NCI-H748 treated with DMSO at 0.1 percent for 48 hours (cell line): ENCODE data around the gene HIBCH.
A peak's percentile ranks its signal among the peaks of the same experiment; 100 is the strongest.
"Not testable (repeated sequence)": the region's sequence is repeated elsewhere in the genome, so short reads cannot be mapped to it uniquely, and the experiment has no call there.

Experiments used
- DNase-seq: peaks from one replicate; lab custom pipeline; 2025; lab: John Stamatoyannopoulos, UW

HIBCH gene

GRCh38 chr2:190343089-190343535 lies 23.5 kb upstream of the HIBCH start:
- no peak for DNase-seq

DNA sequence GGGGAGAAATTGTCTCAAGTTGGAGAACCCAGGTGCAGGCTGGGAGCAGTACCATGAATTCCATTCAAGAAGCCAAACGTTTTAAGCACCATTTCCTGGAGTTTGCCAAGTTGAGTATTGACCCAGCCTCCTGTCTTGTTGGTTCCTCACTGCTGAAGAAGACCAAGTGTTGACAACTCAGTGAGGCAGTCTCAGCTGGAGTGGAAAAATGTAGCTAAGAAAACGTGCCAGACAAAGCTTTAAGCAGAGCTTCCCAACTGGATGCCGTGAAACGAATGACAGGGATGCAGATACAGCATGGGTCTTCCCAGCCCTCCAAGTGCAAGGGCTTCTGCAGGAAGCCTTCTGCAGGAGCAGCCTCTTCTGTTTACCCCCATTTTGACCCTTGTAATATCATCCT lies 23.0 kb upstream of the HIBCH start:
- DNase-seq: no peak

DNA sequence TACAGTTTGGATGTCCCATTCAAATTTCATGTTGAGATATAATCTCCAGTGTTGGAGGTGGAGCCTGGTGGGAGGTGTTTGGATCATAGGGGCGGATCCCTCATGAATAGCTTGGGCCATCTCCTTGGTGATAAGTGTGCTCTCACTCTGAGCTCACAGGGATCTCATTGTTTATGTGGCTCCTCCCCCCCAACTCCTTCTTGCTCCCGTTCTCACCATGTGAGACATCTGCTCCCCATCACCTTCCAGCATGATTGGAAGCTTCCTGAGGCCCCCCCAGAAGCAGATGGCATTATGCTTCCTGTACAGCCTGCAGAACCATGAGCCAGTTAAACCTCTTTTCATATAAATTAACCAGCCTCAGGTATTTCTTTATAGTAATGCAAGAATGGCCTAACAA lies 20.7 kb upstream of the HIBCH start:
- peak; percentile 76 for DNase-seq

DNA sequence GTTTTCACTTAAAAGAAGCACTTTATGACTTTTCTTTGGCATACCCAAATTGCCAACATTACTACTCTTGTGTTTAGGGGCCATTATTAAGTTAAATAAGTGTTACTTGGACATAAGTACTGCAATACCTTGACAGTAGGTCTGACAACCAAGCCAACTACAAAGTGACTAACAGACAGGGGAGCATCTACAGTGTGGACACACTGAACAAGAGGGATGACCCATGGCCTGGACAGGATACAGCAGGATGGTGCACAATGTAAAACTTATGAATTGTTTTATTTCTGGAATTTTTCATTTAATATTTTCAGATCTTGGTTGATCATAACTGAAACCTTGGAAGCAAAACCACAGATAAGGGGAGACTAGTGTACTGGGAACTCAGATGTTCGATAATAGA lies 19.8 kb upstream of the HIBCH start:
- DNase-seq: no peak

DNA sequence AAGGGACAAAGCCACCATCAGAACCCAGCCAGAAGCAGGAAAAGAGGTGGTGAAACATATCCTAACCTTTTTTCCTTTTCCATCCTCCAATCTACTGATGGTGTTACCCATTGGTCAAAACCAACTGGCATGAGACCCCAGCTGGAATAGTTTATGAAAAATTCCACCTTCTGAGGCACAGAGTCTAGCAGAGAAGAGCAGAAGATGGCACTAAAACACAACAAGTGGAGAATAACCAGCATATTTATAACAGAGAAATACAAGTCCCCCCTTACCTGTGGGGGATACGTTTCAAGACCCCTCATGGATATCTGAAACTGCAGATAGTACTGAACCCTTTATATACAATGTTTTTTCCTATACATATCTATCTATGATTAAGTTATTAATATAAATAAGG lies 18.8 kb upstream of the HIBCH start:
- no peak for DNase-seq

GRCh38 chr2:190336420-190336819 lies 16.8 kb upstream of the HIBCH start:
- DNase-seq: no peak

DNA sequence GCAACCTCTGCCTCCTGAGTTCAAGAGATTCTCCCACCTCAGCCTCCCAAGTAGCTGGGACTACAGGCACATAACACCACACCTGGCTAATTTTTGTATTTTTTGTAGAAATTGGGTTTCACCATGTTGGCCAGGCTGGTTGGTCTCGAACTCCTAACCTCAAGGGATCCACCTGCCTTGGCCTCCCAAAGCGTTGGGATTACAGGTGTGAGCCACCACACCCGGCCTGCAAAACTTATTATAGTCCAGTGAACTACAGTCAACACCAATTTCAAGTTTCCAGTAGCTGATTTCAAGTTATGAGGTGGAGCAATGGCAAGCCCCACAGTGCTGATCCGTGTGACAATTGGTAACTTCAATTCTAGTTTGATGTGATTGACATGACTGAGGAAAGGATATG lies 16.0 kb upstream of the HIBCH start:
- DNase-seq: not testable (repeated sequence)

DNA sequence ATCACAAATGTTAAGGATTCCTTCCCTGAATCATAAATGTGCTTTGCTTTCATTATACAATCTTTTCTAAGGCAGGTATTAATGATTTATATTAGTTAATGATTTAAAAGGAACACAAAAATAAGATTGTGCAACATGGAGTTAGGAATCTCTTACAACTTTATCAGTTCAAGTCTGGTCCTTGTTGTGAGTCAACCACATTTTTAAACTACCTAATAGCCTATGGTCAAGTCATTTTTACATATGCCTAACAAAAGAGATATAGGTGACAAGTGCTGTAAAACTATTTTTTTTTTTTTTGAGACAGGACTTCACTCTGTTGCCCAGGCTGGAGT lies 15.6 kb upstream of the HIBCH start:
- DNase-seq: no peak

DNA sequence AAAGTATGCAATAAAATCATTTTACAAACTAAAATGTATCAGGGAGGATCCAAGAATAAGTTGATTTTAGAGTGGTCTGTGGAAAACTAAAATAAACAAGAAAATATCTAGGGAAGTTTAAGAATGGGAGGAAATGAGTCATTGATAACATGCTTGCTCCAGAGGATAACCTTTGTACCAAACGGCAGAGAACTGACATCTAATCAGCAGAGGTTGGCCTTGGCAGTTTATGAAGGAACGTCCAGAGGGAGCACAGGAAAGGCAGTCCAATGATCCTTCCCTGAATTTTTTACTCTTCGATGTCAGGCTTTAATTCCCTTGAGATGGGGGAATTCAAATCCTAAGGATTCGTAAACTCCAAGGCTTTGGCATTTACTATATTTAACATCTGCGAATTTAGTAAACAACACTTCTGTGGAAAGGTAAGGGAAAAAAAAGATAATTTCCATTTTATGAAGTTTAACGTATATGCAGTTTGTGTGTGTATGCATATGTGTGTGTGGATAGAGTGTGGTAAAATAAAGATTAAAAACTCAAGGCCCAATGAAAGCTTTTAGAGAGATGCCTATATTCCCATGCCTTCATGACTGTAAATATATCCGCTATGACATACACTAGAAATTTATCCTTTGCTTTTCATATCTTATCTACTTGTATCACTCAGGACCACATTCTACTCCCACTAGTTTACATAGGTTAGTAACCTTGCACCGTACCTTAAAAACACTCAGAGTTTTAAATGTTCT lies 15.0 kb upstream of the HIBCH start:
- no peak for DNase-seq

- DNase-seq: no peak
These were observed 14.3 kb upstream of the HIBCH start for GRCh38 chr2:190333928-190334327.

- DNase-seq: no peak
These were observed 13.8 kb upstream of the HIBCH start for GRCh38 chr2:190333395-190333794.

GRCh38 chr2:190328573-190329147 lies 9.0 kb upstream of the HIBCH start:
- no peak for DNase-seq

- no peak for DNase-seq
These were observed 8.4 kb upstream of the HIBCH start for GRCh38 chr2:190327867-190328572.

- no peak for DNase-seq
These were observed 6.0 kb upstream of the HIBCH start for GRCh38 chr2:190325588-190325987.

DNA sequence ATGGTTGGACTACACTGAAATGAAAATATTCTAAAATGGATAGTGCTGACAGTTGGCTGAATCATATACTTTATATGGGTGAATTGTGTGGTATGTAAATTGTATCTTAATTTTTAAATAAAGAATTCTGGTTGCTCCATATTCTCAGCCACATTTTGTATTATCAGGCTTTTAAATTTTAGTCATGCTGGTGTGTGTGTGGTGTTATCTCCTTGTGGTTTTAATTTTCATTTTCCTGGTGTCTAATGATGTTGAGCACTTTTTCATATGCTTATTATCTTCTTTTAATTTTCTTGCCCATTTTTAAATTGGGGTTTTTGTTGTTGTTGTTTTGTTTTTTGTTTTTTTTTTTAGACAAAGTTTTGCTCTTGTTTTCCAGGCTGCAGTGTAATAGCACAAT lies 3.8 kb upstream of the HIBCH start:
- no peak for DNase-seq

GRCh38 chr2:190320696-190321095 lies 1.1 kb upstream of the HIBCH start:
- DNase-seq: no peak

DNA sequence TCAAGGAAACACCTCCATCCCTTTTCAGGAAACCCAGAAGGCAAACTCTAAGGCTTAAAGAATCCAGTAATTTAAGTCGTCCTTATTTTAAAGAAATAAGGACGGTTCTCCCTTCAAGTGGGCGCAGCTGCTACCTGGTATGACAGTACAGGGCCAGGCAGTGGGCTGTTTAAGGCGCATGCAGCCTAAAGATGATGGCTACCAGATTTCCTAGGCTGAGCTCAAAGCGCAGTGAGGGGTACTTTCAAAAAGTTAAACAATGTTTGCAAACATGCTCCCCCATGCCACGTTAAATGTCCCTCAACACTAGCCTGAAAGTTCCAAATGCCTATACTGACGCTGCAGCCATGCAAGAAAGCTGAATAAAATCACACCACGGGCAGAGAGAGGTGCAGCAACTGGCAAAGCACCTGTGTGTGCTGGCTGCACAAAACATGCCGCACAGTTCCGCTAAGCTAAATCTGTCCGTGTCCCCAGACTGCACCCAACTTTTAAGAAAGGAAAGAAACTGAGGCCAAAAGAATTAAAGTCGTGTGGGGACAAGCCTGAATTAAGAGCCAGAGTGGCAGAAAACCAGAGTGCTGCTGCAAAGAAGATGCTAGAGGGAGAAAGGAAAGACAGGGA lies 583 bp downstream of the HIBCH start:
- DNase-seq: peak; percentile 77

GRCh38 chr2:190318514-190318913 lies 1.1 kb downstream of the HIBCH start:
- no peak for DNase-seq

- DNase-seq: no peak
These were observed 4.4 kb downstream of the HIBCH start for GRCh38 chr2:190315273-190315672.

DNA sequence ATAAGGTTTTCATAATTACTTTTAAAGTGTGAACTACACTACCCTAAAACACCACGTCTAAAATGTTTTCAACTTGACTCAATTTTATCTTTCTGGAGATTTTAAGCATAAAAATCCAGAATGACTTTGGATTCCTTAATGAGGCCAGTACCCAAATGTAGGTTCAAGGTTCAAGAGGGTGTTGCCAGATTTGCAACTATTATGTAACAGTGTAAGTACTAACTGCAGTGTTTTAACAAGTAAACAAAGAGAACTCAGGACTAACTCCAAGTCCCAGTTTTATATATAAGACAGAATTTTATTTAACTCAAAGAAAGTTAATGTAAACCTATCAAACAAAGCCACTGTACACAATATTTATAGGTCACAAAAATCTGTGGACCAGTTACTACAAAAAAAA lies 5.7 kb downstream of the HIBCH start:
- DNase-seq: no peak

GRCh38 chr2:190312635-190313025 lies 7.0 kb downstream of the HIBCH start:
- not testable (repeated sequence) for DNase-seq

GRCh38 chr2:190311893-190312634 lies 7.6 kb downstream of the HIBCH start:
- no peak for DNase-seq
